ENCODE measurements around the gene ACHE. TPM values are rescaled to one million over a fixed set of nuclear protein-coding genes. Genes with fewer than 3 reads are reported as not detected.

Gene ACHE
- total and polyA plus RNA-seq, 4 donors = 0.15 to 17.6 (median 0.21) TPM

GRCh38 chr7:100861616-100861985 lies 34.1 kb downstream of the ACHE start:
- no peaks in the 10 kb centered on the region for H3K27me3 ChIP-seq (ENCODE audit: control insufficient read depth in 4 of 4, insufficient read depth in 4 of 4, low read length in 3 of 4)
- no peak overlapping the region for H3K9ac ChIP-seq (ENCODE audit: low read depth in 1 of 2, low read length in 2 of 2)
- H3K4me3 ChIP-seq (ENCODE audit: low read depth in 1 of 3, low read length in 3 of 3) = no peak overlapping the region
- DNase-seq (ENCODE audit: low spot score) = no peak
- peaks cover 8 to 20% (median 11%) of the 10 kb centered on the region in 4 donors for H3K4me1 ChIP-seq (ENCODE audit: control insufficient read depth in 4 of 4, insufficient read depth in 4 of 4, low read length in 3 of 4)
- 96% methylated on average over 14 of the region's 14 CpGs for WGBS
- H3K27ac ChIP-seq (ENCODE audit: low read depth in 1 of 2, low read length in 2 of 2) = no peak overlapping the region
- peaks cover 0 to 3% (median 1%) of the 10 kb centered on the region in 4 donors for H3K36me3 ChIP-seq (ENCODE audit: control insufficient read depth in 4 of 4, insufficient read depth in 3 of 4, low read depth in 1 of 4, low read length in 3 of 4)
- TF ChIP-seq JUND (IDR thresholded peaks at IDR 0.05) = no peak
- no peak for TF ChIP-seq YY1 (IDR thresholded peaks at IDR 0.05)
- TF ChIP-seq EGR1 (IDR thresholded peaks at IDR 0.05; ENCODE audit: low read depth in 2 of 2) = no peak
- no peak for TF ChIP-seq ATF3 (IDR thresholded peaks at IDR 0.05)
- no peak for TF ChIP-seq ZBTB33 (IDR thresholded peaks at IDR 0.05)
- TF ChIP-seq REST (IDR thresholded peaks at IDR 0.05) = no peak
- no peak for TF ChIP-seq RAD21 (IDR thresholded peaks at IDR 0.05)
- no peak for TF ChIP-seq HNF4G (IDR thresholded peaks at IDR 0.05)
- no peak for TF ChIP-seq TAF1 (conservative IDR thresholded peaks at IDR 0.05)
- no peak for TF ChIP-seq SP1 (IDR thresholded peaks at IDR 0.05)
- TF ChIP-seq GABPA (IDR thresholded peaks at IDR 0.05 in 1 of 2, conservative IDR thresholded peaks at IDR 0.05 in 1 of 2) = no peak
- no peak for TF ChIP-seq NR2F2 (IDR thresholded peaks at IDR 0.05)
- TF ChIP-seq RXRA (IDR thresholded peaks at IDR 0.05) = no peak
- no peak for TF ChIP-seq FOXA2 (IDR thresholded peaks at IDR 0.05)
- no peak for TF ChIP-seq MAX (IDR thresholded peaks at IDR 0.05)
- TF ChIP-seq HNF4A (conservative IDR thresholded peaks at IDR 0.05) = no peak
- TF ChIP-seq FOXA1 (IDR thresholded peaks at IDR 0.05) = no peak
- TF ChIP-seq CTCF (IDR thresholded peaks at IDR 0.05; ENCODE audit: low read depth, low read length, missing input control) = no peak
- H3K9me3 ChIP-seq (ENCODE audit: control insufficient read depth in 4 of 4, low read length in 3 of 4) = no peaks in the 10 kb centered on the region

Data from liver (tissue), 9 donors.